ENCODE results near the gene DGKG.

Gene DGKG

DNA sequence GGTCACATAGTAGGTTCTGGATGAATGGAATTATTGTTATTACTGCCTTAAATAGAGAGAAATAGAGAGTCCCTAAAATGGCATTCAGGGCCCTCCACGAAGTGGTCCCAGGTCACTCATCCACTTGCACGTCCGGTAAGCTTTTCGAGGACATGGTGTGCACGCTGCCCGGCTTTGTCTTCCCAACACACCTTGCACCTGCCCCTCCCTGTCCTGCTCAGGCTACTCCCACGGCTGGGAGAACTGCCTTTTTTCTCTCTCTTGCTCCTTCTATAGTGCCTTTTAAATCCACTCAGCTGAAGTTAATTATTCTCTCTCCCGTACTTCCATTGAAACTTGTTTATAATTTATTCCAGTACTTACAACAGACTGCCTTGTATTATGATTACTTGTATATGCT, 5.6 kb upstream of the DGKG start:
- no peak for DNase-seq (ENCODE audit: low read depth)

DNA sequence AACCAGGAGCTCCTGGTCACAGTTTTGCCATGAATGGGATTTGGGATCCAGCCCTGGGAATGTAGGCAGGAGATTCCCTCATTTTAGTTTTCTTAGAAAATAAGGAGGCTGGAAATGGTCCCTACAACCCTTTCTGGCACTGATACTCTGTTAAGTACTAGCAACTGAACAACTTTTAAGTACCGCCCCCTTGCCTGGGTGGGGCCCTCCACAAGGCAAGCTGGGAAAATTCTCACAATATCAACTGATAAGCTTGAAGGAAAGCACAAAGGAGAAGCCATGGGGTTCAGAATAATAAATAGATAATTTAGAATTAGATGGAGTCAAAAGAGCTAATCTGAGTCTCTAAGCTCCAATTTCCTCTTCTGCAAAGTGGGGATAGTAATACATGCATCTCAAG, 4.2 kb upstream of the DGKG start:
- DNase-seq (ENCODE audit: low read depth) = no peak

DNA sequence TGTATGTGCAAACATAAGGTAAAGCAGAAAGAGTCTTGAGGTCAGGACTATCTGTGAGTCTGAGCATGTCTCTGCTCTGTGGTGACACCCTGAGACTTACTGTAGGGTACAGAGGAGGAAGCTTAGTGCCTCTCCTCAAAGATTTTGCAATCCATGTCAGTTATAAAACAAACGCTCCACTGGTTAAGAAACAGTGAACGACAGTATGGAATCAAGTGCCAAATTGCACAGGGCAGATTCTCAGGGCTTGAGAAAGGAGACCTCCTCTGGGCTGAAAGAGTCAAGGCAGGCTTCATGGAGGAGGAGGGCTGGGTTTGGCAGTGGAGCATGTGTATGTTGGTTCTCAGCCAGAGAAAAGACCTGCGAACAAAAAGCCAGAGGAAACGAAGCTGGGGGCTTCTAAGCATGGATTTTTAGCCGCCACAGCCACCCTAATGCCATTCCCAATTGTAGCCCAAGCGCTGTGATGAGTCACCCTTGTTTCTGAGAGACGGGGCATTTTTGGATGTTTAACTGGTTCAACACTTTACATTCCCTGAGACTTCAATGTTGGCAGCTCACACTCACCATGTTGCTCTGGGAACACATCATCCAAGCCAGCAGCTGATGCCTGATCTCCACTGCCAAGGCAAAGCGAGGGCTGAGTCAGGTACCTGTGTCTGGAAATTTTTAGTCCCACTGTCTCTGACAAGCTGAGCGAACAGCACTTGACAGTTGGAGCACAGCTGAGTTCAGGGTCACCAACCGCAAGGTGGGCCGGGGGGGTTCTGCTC, 3.4 kb upstream of the DGKG start:
- no peak for DNase-seq (ENCODE audit: low read depth)

DNA sequence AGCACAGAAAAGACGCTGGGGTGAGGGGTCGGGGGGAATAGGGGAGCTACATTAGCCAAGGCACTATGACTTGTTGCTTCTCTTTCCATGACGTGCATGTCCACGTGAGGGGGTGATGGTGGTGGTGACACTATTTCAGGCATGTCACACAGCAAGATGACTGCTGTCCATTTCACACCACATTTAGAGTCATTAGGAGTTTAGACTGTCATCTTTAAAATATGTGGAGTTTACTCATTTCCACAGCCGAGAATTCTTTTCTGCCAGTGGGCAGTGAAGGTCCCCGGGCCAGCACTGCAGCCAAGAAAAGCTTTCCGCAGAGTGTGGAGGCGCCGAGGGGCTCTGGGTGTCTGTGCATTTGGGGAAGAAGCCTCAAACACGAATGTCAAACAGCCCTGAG, 954 bp upstream of the DGKG start:
- no peak for DNase-seq (ENCODE audit: low read depth)

DNA sequence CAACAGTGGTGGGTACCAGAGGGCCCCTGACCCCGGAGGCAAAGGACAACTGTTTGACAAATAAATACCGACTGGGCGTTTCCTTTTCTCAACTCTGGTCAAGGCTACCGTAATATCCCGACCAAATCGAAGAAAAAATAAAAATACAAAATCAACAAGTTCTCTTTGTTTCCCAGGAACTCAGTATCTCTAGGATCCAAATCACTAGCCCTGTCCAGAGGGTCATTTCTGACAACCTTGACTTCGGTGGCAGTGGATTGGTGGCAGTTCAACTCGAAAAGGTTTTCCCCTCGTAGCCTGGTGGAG, 456 bp upstream of the DGKG start:
- DNase-seq (ENCODE audit: low read depth) = no peak

DNA sequence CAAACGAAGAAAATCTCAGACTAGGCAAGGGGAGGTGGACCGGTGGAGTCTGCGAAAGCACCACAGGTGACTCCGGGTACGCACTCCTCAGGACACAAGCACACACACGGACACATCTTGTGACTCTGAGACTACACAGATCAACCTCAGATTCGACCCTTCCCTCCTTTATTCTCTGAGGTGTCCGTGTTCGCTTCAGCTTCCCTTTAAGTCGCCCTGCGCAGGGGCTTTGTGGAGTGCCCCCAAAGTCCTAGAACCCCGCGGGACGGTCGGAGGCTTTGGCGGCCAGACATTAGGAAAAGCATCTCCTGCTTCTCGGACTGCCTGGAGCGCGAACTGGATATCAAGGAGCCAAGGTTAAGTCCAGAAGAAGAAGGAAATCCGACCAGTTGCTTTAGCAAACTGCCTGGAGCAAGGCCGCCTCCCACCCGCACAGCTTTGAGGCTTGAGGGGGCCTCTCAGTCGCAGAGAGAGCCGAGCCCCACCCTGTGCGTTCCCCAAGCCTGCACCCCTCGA, 730 bp downstream of the DGKG start:
- no peak for DNase-seq (ENCODE audit: low read depth)

DNA sequence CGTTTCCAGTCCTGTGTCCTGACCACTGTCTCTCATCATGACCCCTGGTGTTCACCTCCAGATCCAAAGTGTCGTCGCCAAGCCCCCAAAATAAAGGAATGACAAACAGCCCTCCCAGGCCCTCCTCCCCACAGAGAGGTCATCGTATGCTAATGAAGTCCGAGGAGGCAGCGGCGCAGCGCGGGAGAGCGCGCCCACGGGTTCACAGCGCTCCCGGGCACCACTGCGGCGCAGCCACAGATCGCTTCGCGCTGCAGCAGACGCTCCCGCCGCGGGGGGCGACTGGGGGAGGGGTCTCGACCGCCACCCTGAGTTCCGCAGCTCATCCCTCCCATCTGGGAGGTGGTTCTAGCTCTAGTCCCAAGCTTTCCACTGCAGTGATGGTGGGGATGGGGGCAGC, 1.3 kb downstream of the DGKG start:
- DNase-seq (ENCODE audit: low read depth) = no peak

DNA sequence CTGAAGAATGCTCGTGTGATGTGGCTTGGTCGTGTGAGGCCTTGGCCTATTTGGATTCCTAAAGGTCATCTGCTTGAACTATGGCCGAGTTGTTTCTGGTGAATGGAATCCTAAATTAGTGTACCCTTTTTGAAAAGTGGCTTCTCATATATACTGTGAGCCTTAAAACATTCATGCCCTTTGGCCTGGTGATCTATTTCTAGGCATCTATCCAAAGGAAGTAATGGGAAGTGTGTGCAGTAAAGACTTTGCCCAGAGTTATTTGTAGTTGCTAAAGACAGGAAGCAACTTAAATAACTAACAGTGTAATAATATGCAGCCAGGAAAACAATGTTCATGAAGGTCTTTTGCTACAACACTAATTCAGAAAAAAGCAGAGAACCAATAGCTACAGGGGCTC, 3.0 kb downstream of the DGKG start:
- no peak for DNase-seq (ENCODE audit: low read depth)

DNA sequence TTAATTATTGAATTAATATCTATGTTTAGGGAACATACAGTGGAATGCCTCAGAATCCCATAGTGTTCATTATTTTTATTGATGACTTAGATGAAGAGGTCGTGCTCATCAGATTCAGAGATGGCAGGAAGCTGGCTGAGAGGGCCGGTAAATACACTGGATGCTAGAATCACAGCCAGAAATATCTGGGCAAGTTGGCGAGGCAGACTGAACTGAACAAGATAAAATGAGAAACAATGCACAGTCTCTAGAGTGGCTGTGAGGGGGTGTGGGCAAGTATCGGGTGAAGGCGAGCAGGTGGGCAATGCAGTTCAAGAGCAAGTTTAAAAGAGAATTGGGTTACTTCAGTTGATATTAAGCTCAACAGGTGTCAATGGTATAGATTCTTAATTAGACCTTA, 5.9 kb downstream of the DGKG start:
- DNase-seq (ENCODE audit: low read depth) = no peak

DNA sequence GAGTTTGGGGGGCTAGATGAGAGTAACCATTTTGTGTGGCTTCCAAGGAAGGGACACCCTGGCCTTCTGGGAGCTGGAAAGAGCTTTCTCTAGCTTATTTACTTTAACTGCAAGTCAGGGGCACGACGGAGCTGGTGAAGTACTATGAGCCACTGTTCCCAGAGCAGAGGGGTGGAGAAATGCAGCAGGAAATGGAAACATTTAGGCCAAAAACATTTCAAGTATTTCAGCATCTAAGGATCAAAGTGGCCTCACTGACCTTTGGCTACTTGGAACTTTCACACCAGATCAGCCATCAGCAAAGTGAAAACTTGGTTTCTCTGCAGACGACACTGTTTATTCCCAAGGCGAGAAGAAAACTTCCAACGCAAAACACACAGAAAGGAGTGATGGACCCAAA, 7.9 kb downstream of the DGKG start:
- no peak for DNase-seq (ENCODE audit: low read depth)

DNA sequence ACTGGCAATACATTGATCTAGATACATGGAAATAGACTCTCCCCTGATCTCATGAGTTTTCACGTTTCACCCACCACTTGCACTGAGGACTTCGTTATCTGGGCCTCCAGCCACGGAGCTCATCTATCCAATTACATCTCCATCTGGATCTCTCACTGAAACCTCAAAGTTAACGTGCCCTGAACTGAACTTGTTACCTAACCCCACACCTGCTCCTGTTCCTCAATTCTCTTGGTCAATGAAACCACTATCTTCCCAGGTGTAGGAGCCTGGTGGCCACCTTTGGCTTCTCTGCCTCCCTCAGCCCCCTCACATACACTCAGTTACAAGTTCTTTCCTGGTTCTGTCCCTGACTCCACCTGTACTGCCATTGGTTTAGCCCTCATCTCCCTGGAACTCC, 9.7 kb downstream of the DGKG start:
- DNase-seq (ENCODE audit: low read depth) = no peak

DNA sequence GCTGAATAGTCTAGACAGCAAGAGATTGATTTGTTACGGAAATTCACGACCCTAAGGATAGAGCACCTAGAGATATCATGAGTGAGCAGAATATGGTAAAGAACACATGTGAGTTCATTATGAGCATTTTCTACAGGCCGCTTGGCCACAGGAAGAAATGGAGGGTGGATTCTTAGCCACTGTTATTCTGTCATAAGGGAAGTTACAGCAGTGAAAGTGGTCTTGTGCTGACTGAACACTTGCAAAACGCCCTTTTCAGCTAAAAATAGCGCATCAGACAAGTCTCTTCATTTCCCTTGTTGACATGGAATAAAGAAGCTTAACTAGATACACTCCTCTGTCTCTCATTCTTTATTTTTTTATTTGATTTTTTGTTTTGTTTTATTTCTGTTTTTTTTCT, 19.8 kb downstream of the DGKG start:
- no peak for DNase-seq (ENCODE audit: low read depth)

DNA sequence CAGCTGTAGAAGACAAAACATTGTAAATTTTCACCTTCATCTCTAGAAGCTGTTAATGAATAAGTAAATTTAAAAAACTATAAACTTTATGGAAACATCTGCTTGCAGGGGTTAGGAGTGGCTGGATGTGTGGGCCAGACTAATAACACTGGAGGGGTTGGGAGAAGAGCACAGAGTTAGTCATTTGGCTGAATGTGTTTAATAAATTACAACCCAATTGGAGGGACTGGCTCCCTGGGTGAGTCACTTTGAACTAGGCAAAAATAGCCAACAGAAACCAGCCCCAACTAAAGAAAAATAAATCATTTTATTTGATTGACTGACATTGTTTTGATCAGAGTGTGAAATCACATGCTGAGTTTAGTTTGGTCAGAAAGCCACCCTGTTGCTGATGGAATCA, 21.8 kb downstream of the DGKG start:
- no peak for DNase-seq (ENCODE audit: low read depth)

DNA sequence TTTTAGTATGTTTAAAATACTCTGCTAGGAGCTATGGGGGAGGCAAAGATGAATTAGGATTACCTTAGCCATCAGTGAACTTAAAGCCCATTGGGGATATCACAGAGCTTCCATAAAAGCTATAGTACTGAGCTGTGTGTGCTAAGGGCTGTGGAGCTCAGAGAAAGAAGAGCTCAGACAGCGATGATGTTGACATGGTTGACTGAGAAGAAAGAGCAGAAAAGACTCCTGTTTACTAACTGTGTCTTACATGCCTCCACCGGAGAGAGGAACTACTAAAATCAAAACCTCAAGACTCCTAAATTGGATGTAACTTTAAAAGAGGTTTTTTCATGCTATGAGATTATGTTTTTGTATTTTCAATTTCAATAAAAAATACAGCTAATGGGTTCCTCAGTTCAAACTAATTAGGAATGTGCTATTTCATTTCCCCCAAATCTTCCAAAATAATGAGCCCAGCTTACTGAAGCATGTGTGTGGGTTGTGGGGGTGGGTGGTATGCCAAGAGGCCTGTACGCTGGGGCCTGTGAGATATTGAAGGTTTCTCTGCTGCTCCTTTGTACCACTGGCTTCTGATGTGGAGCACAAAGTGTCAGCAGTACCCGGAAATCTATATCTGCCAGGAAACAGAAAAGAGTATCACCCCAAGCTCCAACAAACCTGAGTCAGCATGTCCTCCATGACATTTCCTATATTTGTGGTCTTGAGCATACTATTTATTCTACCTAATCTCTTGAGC, 22.7 kb downstream of the DGKG start:
- DNase-seq (ENCODE audit: low read depth) = no peak

DNA sequence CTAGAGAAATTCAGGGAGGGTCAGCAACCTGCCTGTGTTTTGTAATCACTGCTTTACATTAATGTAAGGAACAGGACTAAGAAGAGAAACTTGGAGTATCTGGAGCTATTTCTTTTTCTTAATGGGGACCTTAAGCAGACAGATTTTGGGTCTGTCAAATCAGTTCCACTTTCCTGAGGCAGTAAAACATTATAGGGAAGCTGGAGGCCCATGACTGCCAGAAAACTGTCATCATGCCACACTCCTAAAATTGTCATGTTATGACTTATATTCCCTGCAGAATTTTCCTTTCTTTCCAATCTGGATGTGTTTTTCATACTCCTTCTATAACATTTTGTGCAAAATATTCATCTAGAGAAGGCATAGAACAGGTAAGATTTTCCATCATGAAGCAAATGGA, 28.8 kb downstream of the DGKG start:
- DNase-seq (ENCODE audit: low read depth) = no peak

DNA sequence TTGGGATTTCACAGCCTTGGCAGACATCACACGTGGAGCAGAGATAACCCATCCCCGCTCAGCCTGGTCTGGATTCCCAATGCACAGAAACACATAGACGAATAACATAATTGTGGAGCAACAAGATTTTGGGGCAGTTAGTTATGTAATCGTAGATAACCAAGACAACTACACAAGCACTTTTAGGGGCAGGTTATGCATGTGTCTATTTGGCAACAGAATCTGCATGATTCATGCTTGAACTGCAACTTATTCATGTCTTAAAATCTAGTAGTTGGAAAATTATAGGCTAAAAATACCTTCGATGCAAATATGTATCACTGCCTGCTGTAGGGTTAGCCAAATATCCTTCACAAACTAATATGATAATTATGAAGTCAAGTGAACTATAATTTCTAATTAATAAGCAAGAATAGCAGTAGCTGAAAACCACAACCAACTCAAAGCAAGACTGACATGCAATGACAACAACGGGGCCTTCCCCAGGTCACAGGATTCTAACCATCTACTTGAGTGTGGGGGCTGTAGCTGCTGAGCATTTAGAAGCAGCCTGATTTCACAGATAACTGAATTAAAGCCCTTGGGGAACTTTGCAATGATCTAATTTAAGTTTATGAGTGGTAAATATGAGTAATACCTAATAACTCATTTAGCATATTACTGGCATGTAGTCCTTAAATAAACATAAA, 31.1 kb downstream of the DGKG start:
- no peak for DNase-seq (ENCODE audit: low read depth)

DNA sequence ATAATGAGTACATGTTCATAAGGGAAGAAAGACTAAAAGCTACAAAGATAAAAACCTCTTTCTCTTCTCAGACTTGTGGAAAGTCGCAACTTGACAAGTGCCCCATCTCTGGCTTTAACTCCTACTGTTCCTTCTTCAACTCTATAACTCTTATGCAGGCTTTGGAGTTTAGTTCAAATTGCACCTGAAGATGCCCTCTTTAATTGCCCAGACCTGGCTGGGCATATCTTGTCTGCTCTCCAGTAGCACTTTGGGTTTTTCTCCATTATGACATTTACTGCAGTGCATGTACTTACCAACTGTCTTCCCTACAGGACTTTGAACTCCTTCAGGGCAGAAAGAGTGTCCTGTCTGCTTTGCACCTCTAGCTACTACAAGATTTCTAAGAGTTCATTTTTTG, 32.4 kb downstream of the DGKG start:
- no peak for DNase-seq (ENCODE audit: low read depth)

DNA sequence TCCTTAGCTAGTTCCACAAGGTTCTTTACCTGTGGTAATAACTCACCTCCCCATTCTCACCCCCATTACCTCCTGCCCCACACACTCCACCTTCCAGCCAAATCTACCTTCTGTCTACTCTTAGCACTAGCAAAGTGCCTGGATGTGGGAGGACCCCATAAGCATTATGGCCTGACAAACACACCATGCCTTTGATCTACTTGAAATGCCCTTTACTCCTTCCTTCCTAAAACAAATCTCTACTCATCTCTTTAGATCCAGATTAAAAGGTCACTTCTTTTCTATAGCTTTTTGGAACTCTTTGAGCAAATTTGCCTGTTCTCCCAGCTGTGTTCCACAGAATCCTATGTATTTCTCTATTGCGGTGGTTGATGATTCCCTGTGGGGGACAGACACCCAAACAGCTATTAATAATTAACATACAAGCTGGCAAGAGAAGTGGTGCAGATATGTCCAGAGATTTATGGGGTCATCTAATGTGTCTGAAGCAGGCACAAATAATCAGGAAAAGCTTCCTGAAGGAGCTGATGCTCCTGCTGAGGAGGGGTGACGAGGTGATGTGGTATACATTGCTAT, 34.0 kb downstream of the DGKG start:
- DNase-seq (ENCODE audit: low read depth) = no peak

DNA sequence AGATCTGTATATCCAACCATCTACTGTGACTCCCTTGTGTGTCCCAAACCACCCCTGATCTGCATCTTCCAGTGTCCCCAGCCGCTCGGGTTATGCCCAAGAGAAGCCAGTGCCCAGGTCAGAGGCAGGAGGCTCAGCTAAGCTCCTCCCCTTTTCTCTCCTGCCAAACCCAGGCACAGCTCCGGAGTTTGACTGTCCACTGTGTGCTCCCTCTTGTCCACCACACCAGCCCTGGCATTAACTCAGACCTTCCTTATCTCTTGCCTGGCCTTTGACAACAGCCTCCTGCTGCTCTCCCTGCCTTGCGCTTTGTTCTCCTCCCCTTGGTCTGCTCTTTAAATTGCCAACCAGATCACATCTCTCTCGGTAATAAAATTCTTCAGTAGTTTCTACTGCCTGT, 39.3 kb downstream of the DGKG start:
- DNase-seq (ENCODE audit: low read depth) = no peak

DNA sequence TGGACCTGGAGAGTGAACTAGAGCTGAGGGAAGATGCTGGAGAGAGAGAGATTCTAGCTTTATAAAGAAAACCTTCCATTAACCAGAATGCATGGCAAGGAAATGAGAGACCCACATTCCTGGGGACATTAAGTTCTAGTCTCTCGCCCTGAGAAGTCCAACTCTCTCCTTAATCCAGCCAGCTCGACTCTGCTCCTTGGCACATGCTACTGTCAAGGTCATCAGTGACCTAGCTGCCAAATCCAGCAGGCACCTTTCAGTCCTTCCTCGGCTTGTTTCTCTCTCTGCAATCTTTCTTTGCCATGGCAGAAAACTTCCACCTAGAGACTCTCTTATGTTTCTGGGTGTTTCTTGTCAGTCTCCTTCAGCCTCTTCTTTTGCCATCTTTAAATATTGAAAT, 40.3 kb downstream of the DGKG start:
- no peak for DNase-seq (ENCODE audit: low read depth)

DNA sequence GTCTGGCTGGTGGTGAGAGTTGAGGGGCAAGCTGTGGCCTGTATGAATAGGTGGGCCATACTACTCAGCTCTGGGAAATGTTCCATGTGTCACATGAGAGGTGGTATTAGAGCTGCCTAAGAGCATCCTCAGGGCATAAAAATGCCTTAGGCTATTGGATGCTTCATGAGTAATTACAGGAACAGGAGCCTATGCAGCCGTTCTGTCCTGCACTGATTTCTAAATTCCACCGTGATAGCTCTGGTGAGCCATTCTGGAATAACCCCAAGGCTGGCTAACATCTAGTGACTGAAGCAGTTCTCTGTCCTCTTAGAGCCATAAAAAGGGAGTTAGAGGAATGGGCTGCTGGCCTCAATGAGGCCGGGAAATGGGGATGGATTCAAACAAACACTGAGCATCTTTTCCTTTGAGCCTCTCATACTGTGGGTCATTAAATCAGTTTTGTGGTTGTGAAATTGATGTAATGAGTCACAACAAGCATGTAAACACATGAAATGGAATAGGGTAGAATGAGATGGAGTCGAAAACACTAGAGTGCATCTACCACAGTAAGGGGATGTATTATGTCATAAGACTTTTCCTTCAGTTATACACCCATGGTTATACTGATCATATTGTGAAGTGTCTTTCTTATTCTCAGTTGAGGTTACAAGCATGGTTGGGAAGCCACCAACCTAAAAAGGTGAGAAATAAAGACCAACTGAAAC, 41.0 kb downstream of the DGKG start:
- no peak for DNase-seq (ENCODE audit: low read depth)

DNA sequence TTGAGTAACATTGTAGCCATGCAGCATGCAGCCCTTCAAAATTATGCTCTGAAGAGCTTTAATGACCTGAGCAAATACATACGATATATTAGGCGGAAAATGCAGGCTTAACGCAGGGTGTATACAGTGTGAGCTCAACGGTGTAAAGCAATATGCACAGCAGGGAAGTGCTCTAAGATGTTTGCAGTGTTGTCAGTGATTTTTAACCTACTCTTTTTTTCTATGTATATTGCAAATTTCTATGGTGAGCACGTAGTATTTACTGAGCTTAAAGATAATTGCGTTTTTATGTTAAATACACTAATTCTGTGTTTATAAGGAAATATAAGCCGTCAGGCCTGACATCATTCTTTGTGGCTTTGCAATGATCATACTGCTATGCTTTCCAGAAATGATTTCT, 42.1 kb downstream of the DGKG start:
- DNase-seq (ENCODE audit: low read depth) = no peak
